ENCODE data around the gene CHST14. TPM values are rescaled to one million over a fixed set of nuclear protein-coding genes. Genes with fewer than 3 reads are reported as not detected.

Gene CHST14
- polyA plus RNA-seq, 1 of the 3 experiments (the other 2 are of a cell fraction) = 43.2 TPM

DNA sequence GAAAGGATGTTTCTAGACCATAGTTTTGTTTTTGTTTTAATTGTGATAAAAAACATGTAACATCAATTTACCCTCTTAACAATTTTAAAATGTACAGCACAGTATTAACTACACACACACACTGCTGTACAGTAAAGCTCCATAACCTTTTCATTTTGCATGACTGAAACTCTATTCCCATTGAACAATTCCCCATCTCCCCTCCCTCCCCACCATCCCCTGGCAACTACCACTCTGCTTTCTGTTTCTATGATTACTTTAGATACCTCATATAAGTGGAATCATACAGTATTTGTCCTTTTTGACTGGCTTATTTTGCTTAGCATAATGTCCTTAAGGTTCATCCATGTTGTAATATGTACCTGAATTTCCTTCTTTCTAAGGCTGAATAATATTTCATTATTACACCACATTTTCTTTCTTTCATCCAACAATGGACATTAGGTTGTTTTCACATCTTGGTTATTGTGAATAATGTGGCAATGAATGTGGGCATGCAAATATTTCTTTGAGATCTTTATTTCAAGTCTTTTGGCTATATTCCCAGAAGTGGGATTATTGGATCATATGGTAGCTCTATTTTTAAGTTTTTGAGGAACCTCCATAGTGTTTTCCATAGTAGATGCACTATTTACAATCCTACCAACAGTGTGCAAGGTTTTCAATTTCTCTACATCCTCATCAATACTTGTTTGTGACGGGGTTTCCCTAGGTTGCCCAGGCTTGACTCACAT is 10.7 kb downstream of the CHST14 start:
- H3K9ac ChIP-seq = no peak overlapping the region
- no peaks in the 10 kb centered on the region for H3K36me3 ChIP-seq (replicated peaks in 1 of 2; ENCODE audit: control insufficient read depth in 1 of 2, insufficient read depth in 2 of 2, low read length in 1 of 2)
- H3K9me3 ChIP-seq = no peaks in the 10 kb centered on the region
- no peak for TF ChIP-seq SMC3 (IDR thresholded peaks at IDR 0.05; ENCODE audit: low read depth, low read length)
- TF ChIP-seq GATA2 (CRISPR knock-in tag; IDR thresholded peaks at IDR 0.05) = no peak
- TF ChIP-seq RXRA (IDR thresholded peaks at IDR 0.05; ENCODE audit: borderline replicate concordance, low read depth) = no peak
- TF ChIP-seq, protein P1, sequence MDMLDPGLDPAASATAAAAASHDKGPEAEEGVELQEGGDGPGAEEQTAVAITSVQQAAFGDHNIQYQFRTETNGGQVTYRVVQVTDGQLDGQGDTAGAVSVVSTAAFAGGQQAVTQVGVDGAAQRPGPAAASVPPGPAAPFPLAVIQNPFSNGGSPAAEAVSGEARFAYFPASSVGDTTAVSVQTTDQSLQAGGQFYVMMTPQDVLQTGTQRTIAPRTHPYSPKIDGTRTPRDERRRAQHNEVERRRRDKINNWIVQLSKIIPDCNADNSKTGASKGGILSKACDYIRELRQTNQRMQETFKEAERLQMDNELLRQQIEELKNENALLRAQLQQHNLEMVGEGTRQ (IDR thresholded peaks at IDR 0.05; ENCODE audit: borderline replicate concordance, low read depth, low read length) = no peak
- no peak for TF ChIP-seq FOXJ3 (CRISPR knock-in tag; IDR thresholded peaks at IDR 0.05)
- TF ChIP-seq ZBTB33 (IDR thresholded peaks at IDR 0.05; ENCODE audit: borderline replicate concordance, low read depth) = no peak
- TF ChIP-seq RFX5 (IDR thresholded peaks at IDR 0.05; ENCODE audit: low read length) = no peak
- TF ChIP-seq, protein P2, sequence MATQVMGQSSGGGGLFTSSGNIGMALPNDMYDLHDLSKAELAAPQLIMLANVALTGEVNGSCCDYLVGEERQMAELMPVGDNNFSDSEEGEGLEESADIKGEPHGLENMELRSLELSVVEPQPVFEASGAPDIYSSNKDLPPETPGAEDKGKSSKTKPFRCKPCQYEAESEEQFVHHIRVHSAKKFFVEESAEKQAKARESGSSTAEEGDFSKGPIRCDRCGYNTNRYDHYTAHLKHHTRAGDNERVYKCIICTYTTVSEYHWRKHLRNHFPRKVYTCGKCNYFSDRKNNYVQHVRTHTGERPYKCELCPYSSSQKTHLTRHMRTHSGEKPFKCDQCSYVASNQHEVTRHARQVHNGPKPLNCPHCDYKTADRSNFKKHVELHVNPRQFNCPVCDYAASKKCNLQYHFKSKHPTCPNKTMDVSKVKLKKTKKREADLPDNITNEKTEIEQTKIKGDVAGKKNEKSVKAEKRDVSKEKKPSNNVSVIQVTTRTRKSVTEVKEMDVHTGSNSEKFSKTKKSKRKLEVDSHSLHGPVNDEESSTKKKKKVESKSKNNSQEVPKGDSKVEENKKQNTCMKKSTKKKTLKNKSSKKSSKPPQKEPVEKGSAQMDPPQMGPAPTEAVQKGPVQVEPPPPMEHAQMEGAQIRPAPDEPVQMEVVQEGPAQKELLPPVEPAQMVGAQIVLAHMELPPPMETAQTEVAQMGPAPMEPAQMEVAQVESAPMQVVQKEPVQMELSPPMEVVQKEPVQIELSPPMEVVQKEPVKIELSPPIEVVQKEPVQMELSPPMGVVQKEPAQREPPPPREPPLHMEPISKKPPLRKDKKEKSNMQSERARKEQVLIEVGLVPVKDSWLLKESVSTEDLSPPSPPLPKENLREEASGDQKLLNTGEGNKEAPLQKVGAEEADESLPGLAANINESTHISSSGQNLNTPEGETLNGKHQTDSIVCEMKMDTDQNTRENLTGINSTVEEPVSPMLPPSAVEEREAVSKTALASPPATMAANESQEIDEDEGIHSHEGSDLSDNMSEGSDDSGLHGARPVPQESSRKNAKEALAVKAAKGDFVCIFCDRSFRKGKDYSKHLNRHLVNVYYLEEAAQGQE (IDR thresholded peaks at IDR 0.05; ENCODE audit: low read depth, low read length) = no peak
- no peak for TF ChIP-seq IRF3 (IDR thresholded peaks at IDR 0.05; ENCODE audit: low read depth, low read length)
- no peak for TF ChIP-seq ELF1 (IDR thresholded peaks at IDR 0.05)
- TF ChIP-seq YY1 (IDR thresholded peaks at IDR 0.05; ENCODE audit: low read depth) = no peak
- peaks cover 3% of the 10 kb centered on the region for H3F3A ChIP-seq (replicated peaks; ENCODE audit: insufficient read depth)
- H3K9me2 ChIP-seq = no peaks in the 10 kb centered on the region
- no peak overlapping the region for H2AFZ ChIP-seq (ENCODE audit: low read depth)
- DNase-seq = no peak
- no peaks in the 10 kb centered on the region for H3K79me2 ChIP-seq (ENCODE audit: insufficient read depth)
- H4K20me1 ChIP-seq (ENCODE audit: insufficient read depth) = no peaks in the 10 kb centered on the region
- H3K4me1 ChIP-seq (ENCODE audit: control insufficient read depth in 1 of 2, insufficient read depth in 2 of 2, low read depth in 1 of 2, low read length in 1 of 2) = peaks cover 0 to 7% of the 10 kb centered on the region in 2 experiments; a peak in 1 of 4 replicates
- peak overlapping the region in 1 of 2 experiments; percentile 11; a peak in 1 of 4 replicates for H3K27ac ChIP-seq (ENCODE audit: low read depth in 2 of 2, low read length in 1 of 2)
- ChIA-PET CTCF (interaction anchor here (1.8 kb wide), 1 partner anchor 25 kb away, joined by 4 read pairs; no protein-coding TSS in a partner anchor), POLR2A (no interaction called here)
- H3K4me3 ChIP-seq (ENCODE audit: low read depth in 2 of 2, low read length in 1 of 2) = no peak overlapping the region
- no peaks in the 10 kb centered on the region for H3K27me3 ChIP-seq (ENCODE audit: insufficient read depth)
- H3K4me2 ChIP-seq = peak overlapping the region; percentile 30; the same call in 1 of the 2 replicates
- WGBS (ENCODE audit: low lambda C conversion rate) = 50% methylated on average over 1 of the region's 1 CpG

All from SK-N-SH (cell line).